HG03469 (cell line): ENCODE measurements around the gene STON1.
"Not testable (repeated sequence)": the region's sequence is repeated elsewhere in the genome, so short reads cannot be mapped to it uniquely, and the experiment has no call there.

Source experiments
- ATAC-seq: cut with Tn5 transposase; IDR thresholded peaks from one replicate; pipeline ENCODE4 v1.9.1; 2021; ENCODE audit warnings: mild to moderate bottlenecking, moderate library complexity, moderate number of reproducible peaks; ENCODE audit not compliant: unreplicated experiment

Gene STON1, protein sequence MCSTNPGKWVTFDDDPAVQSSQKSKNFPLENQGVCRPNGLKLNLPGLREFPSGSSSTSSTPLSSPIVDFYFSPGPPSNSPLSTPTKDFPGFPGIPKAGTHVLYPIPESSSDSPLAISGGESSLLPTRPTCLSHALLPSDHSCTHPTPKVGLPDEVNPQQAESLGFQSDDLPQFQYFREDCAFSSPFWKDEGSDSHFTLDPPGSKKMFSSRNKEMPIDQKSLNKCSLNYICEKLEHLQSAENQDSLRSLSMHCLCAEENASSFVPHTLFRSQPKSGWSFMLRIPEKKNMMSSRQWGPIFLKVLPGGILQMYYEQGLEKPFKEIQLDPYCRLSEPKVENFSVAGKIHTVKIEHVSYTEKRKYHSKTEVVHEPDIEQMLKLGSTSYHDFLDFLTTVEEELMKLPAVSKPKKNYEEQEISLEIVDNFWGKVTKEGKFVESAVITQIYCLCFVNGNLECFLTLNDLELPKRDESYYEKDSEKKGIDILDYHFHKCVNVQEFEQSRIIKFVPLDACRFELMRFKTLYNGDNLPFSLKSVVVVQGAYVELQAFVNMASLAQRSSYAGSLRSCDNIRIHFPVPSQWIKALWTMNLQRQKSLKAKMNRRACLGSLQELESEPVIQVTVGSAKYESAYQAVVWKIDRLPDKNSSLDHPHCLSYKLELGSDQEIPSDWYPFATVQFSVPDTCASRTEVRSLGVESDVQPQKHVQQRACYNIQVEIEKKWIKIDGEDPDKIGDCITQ

DNA sequence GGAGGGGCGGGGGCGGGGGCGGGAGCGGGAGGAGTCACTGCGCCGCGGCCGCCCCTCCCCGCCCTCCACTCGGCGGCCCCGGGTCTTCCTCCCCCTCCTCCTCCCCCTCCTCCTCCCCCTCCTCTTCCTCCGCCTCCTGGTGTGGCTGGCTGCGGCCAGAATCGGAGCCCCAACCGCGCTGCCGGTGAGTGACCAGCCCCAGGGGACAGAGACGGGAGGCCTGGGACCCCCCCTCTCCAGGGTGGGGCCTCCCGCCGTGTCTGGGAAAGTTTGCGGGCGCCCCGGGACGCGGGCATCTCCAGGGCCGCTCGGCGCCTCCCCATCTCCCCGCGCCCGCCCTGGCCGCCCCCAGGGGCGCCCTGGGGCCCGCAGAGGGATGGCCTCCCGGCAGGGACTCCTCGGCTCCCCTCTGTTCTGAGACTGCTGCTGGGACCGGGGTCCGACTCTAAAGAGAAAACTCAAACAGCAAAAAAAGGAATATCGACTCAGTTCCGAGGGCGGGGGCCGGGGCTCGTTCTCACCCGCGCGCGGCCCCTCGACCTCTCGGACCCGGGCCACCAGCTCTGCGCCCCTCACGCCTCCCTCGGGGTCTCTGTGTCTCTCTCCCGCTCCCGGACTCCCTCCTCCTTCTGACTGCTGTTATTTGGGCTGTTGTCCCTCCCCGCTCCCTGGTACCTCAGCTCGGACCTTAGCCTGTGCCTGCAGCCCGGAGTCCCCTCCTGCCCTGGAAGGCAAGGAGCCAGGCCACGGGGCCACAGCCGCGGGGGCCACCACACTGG, at the start of gene STON1:
Gene STON1, plus strand, starts transcription at position 122 of the 779 bp plus-strand sequence. CDS start 50,480 bp downstream, outside the sequence.
- no peak for ATAC-seq

DNA sequence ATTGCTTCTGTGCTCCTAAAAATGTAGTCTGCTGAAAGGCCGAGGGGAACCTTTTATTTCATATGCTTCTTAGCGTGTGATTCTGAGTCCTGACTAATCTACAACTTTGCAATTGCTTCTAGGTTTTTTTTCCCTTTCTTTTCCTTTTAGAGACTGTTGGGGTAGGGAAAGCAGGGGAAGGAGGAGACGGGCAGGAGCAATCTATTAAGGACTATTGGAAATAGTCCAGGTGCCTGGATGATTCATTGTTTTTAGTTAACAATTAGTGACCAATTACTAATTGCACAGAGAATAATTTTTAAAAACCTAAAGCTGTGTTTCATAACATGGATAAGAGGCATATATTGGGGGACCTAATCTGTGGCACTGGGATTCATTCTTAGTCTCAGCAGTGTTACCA, 49.4 kb upstream of the STON1 start:
- ATAC-seq = no peak

DNA sequence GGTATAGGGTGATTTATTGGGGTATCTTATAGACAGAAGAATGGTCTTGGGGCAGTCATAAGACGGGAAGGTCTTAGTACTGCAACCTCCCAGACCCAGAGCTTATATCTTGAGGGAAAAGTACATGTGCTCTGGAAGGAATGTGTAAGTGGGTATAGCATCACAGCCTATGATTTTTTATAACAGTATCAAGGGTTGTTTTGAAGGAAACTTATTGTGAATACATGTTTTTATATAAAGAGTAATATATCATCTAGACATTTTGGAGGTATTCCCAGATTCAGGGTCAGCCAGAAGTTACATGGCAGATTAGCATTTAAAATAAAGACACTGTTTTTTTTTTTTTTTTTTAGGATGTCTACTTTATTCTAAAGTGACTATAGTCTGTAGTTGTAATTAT, 47.6 kb upstream of the STON1 start:
- ATAC-seq = no peak

DNA sequence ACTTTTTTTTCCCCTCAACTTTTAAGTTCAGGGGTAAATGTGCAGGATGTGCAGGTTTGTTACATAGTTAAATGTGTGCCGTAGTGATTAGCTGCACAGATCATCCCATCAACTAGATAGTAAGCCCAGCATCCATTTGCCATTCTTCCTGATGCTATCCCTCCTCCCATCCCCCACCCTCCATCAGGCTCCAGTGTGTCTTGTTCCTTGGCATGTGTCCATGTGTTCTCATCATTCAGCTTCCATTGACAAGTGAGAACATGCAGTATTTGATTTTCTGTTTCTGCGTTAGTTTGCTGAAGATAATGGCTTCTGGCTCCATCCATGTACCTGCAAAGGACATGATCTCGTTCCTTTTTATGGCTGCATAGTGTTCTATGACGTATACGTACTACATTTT, 47.2 kb upstream of the STON1 start:
- ATAC-seq = no peak

DNA sequence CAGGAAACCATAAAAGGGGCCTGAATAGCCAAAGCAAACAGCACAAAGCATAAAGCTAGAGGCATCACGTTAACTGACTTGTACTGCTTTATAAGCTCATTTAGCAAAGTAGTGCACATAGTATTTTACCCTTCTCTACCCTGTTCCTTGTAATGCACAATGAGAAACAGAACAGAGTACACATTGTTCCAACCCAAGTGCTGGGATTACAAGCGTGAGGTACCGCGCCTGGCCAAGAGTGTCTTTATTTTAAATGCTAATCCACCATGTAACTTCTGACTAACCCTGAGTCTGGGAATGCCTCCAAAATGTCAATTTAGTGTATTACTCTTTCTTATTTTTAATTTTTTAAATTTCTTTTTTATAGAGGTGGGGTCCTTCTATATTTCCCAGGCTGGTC, 46.4 kb upstream of the STON1 start:
- ATAC-seq = no peak

DNA sequence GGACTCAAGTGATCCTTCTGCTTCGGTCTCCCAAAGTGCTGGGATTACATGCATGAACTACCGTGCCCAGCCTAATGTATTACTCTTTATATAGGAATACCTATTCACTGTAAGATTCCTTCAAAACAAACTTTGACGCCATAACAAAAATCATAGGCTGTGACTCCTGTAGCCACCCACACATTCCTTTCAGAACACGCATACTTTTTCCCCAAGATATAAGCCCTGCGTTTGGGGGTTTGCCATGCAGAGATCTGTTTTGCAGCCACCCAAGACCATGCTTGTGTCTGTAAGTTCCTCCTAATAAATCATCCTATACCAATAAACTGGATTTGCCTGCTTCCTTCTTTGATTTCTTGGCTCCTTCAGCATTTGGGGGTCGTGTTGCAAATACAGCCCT, 46.0 kb upstream of the STON1 start:
- ATAC-seq = no peak

DNA sequence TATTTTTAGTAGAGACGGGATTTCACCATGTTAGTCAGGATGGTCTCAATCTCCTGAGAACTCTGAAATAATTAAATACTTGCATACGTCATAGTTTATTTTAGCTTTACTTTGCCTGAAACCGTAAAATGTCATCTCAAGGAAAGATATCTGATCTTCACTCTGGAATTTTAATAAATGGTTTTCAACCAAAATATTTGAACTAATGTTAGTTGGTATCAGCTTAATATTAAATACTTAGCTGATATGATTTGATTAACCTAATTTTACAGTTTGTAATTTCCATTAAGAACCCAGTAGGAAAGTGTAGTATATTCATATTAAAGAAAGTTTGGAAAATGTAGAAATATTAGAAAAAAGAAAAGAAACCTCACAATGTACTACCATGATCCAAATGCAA, 41.4 kb upstream of the STON1 start:
- ATAC-seq = no peak

DNA sequence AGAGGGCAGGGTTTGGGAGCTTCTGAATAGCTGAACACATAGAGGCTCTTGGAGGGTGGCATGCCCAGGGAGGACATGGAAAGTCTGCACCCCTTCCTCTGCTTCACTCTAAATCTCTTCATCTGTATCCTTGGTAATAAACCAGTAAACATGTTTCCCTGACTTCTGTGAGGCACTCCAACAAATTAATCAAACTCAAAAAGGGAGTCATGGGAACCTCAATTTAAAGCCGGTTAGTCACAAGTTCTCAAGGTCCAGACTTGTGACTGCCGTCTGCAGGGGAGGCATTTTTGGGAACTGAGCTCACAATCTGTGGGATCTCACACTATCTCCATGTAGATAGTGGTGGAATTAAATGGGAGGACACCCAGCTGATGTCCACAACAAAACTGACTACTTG, 33.1 kb upstream of the STON1 start:
- no peak for ATAC-seq

DNA sequence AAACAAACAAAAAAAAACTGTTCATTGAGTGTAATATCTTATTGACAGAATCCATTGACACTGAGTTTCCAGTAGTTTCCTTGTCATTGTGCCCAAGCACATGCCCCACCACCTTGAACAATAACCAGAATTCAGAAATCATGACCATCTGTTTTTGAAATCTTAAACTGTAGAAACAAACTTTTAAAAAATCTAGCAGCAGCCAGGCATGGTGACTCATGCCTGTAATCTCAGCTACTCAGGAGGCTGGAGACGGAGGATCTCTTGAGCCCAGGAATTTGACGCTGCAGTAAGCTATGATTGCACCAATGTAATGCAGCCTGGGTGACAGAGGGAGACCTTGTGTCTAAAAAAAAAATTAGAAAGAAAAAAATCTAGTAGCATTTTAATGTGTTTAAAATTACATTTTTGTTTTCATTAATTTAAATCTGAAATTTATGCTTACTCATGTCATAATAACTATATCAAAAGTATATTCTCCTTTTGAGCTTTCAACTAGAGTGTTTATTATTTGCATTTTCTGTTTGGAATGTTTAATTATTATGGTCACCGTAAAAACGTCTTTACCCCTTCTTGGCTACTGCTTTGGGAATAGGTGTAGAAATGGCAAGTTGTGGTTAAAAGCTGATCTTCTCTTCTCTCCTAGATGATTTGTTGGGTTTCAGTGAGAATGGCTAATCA, 25.2 kb upstream of the STON1 start:
- no peak for ATAC-seq

DNA sequence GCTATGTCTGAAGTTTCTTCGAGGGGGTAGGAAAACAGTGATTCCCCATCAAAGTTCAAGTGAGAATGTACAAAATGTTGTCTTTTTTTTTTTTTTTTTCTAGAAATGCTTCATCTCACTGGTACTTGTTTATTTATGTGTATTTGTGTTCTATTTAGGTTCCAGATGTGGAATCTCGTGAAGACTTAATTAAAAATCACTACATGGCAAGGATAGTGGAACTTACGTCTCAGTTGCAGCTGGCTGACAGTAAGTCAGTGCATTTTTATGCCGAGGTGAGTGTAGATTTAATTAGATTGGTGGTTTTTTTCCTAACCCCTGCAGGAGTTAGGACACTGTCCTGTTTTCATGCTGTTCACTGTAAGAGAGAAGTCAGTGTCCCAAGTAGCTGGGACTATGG, 22.8 kb upstream of the STON1 start:
- ATAC-seq = no peak

DNA sequence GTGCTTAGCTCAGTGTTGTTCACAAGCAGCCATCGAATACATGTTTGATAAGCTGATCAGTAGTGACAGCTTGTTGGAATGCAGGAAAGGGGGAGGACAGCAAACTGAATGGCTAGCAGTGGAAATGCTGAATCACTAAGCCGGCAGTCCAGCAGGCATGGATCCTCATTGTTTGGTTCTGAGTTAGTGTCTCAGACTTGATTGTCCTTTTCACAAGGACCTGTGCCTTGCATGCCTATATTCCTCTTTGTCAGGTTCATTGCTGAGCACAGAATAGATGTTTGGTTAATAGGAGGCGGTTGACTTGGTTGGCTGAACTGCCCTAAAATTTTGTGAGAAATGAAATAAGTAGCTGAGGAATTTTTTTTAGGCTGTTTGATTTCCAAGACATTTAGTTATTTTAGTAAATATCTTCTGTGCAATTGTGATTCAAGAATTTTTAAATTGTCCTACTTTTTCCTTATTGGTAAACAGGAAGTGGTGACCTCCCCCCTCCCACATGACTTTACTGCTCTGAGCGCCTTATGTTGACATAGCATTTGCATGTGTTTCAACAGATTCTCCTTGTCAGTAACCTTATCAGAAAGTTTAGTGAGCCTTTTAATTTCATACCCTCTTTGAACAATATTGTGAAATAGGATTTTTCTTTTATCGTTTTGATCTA, 21.4 kb upstream of the STON1 start:
- ATAC-seq = no peak

DNA sequence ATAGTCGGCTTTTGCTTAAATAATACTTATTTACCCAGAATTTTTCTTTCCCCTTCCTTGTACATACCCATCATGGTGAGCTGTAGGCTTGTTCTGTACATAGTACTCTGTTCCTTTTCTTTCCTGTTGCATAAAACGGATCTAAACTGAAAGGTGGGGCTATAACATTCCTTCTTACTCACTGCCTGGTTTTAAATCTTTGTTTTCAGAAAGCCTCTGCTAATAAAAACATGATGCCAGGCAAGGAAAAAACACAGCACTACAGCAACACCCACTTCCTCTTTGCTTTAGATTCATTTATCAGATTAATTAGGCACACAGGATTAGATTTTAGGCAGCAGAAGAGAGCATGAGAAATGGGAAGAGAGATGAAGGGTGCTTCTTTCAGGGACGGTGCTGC, 19.6 kb upstream of the STON1 start:
- no peak for ATAC-seq

DNA sequence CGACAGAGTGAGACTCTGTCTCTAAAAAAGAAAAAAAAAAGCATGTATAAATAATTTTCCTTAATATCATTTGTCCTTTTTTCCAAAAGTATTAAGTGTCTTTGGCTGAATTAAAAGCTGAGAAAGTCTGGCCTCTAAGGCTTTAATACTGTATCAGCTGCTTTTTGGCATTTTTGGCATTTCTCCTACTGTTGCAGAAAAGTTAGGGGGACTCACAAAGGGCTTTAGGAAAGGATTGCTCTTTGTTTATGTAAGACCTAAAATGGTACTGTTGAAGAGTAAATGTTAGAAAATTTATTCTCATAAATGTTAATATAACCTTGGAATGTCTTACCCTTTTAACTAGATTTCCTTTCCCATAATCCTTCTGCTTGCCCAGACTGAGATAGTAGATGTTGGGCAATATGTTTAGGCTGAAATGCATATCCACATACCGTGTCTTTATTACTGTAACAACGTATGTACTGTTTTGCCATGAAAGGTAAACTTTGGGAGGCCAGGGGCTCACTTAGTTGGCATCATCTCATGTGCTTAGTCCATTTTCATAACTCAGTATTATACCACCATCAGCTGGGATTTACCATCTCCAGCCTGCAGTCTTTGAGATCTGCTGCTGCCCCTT, 18.0 kb upstream of the STON1 start:
- no peak for ATAC-seq

DNA sequence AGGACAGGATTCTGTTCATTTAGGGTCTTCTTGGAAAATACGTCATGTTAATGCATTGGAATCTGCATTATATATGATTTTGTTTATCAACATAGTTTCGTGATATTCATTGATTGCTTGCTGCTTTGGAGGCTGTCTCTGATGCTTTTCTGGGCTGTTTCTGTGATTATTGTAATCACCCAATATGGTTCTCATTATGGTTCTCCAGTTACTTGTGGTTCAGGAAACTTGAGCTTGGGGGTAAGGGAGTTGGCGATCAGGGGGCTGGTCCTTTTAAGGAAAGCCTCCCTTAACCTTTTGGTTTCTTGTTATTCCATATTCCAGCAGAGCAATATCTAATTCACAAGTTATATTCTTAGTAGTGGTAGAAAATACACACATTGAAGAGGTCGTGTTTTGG, 17.4 kb upstream of the STON1 start:
- no peak for ATAC-seq

DNA sequence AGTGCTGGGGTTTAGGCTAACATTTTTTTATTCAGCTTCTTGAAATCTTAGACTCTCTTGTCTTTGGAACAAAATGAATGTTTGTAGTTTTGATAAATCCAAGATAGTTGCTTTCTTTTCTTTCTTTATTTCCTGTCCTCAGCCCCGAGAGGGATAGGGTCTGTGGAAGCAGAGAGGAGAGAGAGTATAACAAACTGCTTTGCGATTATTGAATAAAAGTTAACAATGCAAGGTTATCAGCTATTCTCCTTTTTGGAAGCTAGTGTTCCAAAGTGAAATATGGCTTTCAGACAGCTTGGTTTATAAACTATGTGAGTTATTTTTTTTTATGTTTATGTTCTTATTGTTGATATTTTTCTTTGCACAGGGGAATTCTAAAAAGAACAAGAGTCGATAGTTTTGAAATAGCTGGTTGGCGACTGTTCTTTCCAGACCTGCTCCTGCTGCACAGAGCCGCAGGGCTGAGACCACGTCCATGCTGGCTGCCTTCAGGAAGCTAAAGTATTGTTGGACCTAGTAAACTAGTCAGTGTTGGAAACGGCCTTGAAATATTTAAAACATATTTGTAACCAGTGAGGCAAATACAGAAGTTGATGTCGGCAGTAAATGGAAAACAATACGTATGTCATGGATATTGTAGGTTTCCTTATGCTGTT, 15.5 kb upstream of the STON1 start:
- ATAC-seq = no peak

DNA sequence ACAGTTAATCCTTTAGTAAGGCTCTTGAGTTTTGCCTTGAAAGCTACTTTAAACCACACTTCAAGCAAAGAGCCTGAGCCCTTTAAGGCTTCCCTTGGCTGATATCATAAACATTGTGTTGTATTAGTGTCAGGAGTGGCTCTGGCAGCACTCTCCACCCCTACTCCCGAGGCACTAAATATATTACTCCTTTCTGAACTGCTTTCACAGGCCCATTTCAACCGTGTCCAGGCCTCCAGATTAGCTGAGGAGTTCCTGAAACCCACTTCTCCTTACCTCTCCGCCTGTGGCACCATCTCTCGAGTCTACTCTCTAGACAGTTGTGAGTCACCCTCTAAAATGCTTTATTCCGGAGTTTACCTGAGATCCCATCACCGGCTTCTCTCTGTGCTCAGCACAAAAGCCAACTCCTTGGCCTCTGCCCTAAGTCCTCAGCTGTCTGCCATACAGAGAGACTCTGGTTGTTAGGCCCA, 14.4 kb upstream of the STON1 start:
- no peak for ATAC-seq

DNA sequence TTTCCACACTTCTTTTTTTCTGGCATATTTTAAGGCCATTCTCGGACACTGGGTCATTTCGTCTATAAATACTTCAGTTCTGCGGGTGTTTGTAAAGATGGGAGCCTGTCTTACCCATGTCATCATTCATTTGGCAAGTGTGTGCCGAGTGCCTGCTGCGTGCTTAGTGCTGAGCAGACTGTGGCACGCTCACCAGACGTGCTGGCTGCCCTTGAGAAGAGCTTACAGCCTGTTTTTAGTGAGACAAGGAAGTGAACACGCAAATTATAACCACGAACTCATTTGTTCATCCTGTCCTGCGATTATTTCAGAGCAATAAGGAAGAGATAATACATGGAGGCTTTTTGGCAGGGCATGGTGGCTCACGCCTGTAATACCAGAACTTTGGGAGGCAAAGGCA, 10.4 kb upstream of the STON1 start:
- ATAC-seq = no peak

DNA sequence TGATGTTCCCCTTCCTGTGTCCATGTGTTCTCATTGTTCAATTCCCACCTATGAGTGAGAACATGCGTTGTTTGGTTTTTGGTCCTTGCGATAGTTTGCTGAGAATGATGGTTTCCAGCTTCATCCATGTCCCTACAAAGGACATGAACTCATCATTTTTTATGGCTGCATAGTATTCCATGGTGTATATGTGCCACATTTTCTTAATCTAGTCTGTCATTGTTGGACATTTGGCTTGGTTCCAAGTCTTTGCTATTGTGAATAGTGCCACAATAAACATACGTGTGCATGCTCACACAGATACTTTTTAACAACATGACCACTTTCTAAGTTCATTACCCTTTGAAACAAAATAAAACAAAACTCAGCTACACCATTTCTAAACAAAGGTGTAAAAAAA, 5.2 kb upstream of the STON1 start:
- ATAC-seq = not testable (repeated sequence)

DNA sequence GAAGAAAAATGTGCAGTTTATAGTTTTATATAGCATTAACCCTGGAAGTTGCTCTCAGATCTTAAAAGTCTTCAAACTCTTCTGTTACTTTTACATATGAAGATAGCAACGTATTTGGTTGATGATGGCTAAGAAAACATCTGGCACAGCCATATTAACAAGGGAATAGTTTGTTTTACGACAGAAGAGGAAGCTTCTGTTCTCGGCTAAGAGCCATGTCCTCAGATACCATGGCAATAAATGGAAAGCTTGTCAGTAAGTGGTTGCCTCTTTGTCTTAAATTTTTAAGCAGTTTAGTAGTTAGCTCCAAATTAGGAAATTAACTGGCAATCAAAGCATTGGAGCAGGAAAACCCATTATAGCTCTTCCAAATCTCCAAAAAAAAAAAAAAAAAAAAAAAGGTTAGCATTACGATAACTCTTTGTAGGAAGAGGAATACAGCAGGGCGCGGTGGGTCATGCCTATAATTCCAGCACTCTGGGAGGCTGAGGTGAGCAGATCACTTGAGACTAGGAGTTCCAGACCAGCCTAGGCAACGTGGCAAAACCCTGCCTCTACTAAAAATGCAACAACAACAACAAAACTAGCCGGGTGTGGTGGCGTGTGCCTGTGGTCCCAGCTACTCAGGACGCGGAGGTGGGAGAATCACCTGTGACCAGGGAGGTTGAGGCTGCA, 4.5 kb upstream of the STON1 start:
- no peak for ATAC-seq
